ENCODE measurements around the gene TYROBP.

- TF ChIP-seq CTCF (conservative IDR thresholded peaks at IDR 0.05 in 1 of 2, IDR thresholded peaks at IDR 0.05 in 1 of 2; ENCODE audit: low read depth in 1 of 2, low read length in 2 of 2) (no peak), EZH2 (IDR thresholded peaks at IDR 0.05; ENCODE audit: low read length, missing control alignments) (no peak)
Observed at GRCh38 chr19:35925501-35925900, 17.4 kb upstream of the TYROBP start.
